Activated T-cell treated with anti-CD3 and anti-CD28 coated beads, Interleukin-2, amount 50 U/mL, for 24 hours (primary cell): Measurements from ENCODE around the gene TNFRSF12A.

ENCODE experiments used
- DNase-seq: peaks from one replicate; pipeline ENCODE4 v3.0.0-alpha.2; 2020
- H3K27ac Mint-ChIP-seq: 2 replicates; pipeline ENCODE4 v1.8.0; 2020; ENCODE audit warnings: mild to moderate bottlenecking, mixed read lengths
- H3K27me3 Mint-ChIP-seq: 2 replicates; pipeline ENCODE4 v1.8.0; 2020; ENCODE audit warnings: mixed read lengths
- H3K36me3 Mint-ChIP-seq: 2 replicates; pipeline ENCODE4 v1.8.0; 2020; ENCODE audit warnings: low read depth, mixed read lengths
- H3K4me1 Mint-ChIP-seq: 2 replicates; pipeline ENCODE4 v1.8.0; 2020; ENCODE audit warnings: low read depth, mixed read lengths
- H3K4me3 Mint-ChIP-seq: 2 replicates; pipeline ENCODE4 v1.8.0; 2020; ENCODE audit warnings: mild to moderate bottlenecking, moderate library complexity, mixed read lengths
- H3K9me3 Mint-ChIP-seq: 2 replicates; pipeline ENCODE4 v1.8.0; 2020; ENCODE audit warnings: mixed read lengths

TNFRSF12A gene

GRCh38 chr16:3012246-3012645, 7.9 kb upstream of the TNFRSF12A start:
- H3K27me3 Mint-ChIP-seq, result peaks cover 28% of the 10 kb centered on the region
- no peaks in the 10 kb centered on the region for H3K36me3 Mint-ChIP-seq
- H3K27ac Mint-ChIP-seq, result no peak overlapping the region
- H3K9me3 Mint-ChIP-seq, result no peaks in the 10 kb centered on the region
- no peak overlapping the region for H3K4me3 Mint-ChIP-seq
- H3K4me1 Mint-ChIP-seq, result peaks cover 21% of the 10 kb centered on the region
- no peak for DNase-seq

- DNase-seq, result no peak
- peaks cover 26% of the 10 kb centered on the region for H3K27me3 Mint-ChIP-seq
- no peaks in the 10 kb centered on the region for H3K36me3 Mint-ChIP-seq
- no peak within 1 kb of the TSS for H3K4me3 Mint-ChIP-seq
- peaks cover 14% of the 10 kb centered on the region for H3K4me1 Mint-ChIP-seq
- H3K27ac Mint-ChIP-seq, result no peak within 1 kb of the TSS
- no peaks in the 10 kb centered on the region for H3K9me3 Mint-ChIP-seq
These were observed 7.2 kb upstream of the TNFRSF12A start, which contains the start of gene CLDN9 for GRCh38 chr16:3012828-3013420. Gene CLDN9, plus strand, starts transcription at chr16:3012923. Its CDS starts 440 bp downstream, at chr16:3013363.

- H3K9me3 Mint-ChIP-seq, result no peaks in the 10 kb centered on the region
- no peaks in the 10 kb centered on the region for H3K36me3 Mint-ChIP-seq
- H3K4me3 Mint-ChIP-seq, result no peak overlapping the region
- DNase-seq, result no peak
- H3K27me3 Mint-ChIP-seq, result peaks cover 28% of the 10 kb centered on the region
- H3K27ac Mint-ChIP-seq, result no peak overlapping the region
- H3K4me1 Mint-ChIP-seq, result peaks cover 14% of the 10 kb centered on the region
These were observed 6.6 kb upstream of the TNFRSF12A start for GRCh38 chr16:3013491-3013951.

DNA sequence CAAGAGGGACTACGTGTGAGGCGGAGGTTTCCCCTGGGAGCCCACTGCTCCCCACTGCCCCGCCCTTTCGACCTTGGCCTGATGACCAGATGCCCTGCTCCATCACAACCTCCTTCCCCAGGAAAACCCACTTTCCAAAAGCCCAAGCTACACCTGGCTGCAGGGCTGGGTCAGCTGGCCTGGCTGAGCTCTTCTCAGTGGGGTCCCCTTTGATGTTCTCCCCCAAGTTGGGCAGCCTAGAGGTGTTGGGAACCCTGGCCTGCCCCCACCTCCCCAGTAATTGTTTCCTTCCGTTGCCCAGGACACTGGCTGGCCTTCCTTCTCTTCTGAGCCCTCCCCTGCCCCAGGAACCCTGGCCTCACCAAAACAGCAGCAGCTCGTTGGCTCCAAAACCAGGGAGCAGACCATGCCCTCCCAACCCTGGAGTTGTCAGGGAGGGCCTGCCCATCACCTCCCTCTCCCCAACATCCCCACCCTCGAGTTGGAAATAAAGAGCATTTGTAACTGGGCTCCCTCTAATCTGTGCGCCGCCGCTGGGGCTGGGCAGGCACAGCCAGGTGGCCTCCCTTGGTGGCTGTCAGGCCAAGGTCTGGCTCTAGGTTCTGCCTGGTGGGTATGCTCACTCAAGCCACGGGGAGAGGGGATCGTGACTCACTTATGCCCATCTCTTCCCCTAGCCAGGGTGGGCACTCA, 6.0 kb upstream of the TNFRSF12A start:
- H3K9me3 Mint-ChIP-seq, result no peaks in the 10 kb centered on the region
- peaks cover 30% of the 10 kb centered on the region for H3K27me3 Mint-ChIP-seq
- no peaks in the 10 kb centered on the region for H3K36me3 Mint-ChIP-seq
- DNase-seq, result no peak
- H3K4me3 Mint-ChIP-seq, result no peak overlapping the region
- peaks cover 11% of the 10 kb centered on the region for H3K4me1 Mint-ChIP-seq
- no peak overlapping the region for H3K27ac Mint-ChIP-seq

DNA sequence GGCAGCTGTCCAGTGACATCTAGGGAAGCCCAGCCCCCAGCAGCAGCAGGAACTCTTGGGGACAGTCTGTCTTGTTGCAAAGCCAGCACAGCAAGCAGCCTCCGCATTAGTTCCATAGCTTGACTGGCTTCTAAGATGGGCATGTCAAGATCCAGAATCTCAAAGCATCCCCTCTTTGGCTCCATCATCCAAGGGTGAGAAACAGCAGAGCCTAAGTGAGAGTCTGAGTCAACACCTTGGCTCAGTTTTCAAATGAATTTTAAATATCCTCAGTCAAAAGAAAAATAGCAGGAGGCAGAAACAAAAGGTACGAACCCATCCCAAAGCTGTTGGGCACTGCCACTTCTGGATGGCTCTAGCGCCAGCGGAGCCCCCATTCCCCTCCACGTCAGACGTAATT, 5.2 kb upstream of the TNFRSF12A start:
- Mint-ChIP-seq H3K4me1 (peaks cover 16% of the 10 kb centered on the region), H3K27me3 (peaks cover 32% of the 10 kb centered on the region), H3K9me3 (no peaks in the 10 kb centered on the region), H3K4me3 (no peak overlapping the region), H3K27ac (no peak overlapping the region), H3K36me3 (no peaks in the 10 kb centered on the region)
- DNase-seq, result no peak

DNA sequence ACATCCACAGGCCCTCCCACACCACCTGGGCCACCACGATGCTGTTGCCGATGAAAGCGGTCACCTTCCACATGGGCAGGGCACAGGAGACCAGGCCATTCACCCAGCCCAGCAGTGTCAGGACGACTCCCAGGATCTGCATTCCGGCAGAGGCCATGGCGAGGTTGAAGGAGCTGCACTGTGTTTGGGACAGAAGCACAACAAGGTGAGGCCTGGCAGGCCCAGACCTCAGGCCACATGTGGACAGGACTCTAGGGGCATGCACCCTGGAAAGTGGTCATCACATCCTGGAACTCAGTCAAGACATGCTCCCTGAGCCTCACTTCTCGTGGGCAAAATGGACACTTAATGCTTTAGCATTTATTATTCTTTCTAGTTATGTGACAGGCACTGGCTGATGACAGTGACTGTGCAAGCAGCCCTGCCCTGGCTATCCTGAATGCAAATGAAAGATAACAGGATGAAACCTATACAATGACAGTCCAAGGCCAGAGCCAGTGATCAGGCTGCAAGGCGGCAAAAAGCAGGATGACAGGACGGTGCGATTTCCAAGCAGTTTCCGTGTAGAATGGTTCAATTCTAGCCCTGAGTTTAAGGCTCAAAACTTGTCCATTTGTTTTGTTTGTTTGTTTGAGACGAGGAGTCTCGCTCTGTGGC, 4.2 kb upstream of the TNFRSF12A start:
- Mint-ChIP-seq H3K4me1 (peaks cover 21% of the 10 kb centered on the region), H3K9me3 (no peaks in the 10 kb centered on the region), H3K27ac (no peak overlapping the region), H3K4me3 (no peak overlapping the region), H3K27me3 (peaks cover 32% of the 10 kb centered on the region), H3K36me3 (no peaks in the 10 kb centered on the region)
- no peak for DNase-seq

GRCh38 chr16:3017344-3017743, 2.8 kb upstream of the TNFRSF12A start:
- no peak overlapping the region for H3K27ac Mint-ChIP-seq
- peaks cover 34% of the 10 kb centered on the region for H3K4me1 Mint-ChIP-seq
- no peaks in the 10 kb centered on the region for H3K9me3 Mint-ChIP-seq
- no peak overlapping the region for H3K4me3 Mint-ChIP-seq
- peaks cover 28% of the 10 kb centered on the region for H3K27me3 Mint-ChIP-seq
- no peak for DNase-seq
- peaks cover 1% of the 10 kb centered on the region for H3K36me3 Mint-ChIP-seq

GRCh38 chr16:3017794-3018506, 2.2 kb upstream of the TNFRSF12A start, which contains the start of gene CLDN6:
Gene CLDN6, minus strand, starts transcription at chr16:3018183. Its CDS starts 2,162 bp downstream, at chr16:3016021.
- peaks cover 23% of the 10 kb centered on the region for H3K27me3 Mint-ChIP-seq
- H3K36me3 Mint-ChIP-seq, result peaks cover 1% of the 10 kb centered on the region
- peaks cover 36% of the 10 kb centered on the region for H3K4me1 Mint-ChIP-seq
- no peak within 1 kb of the TSS for H3K4me3 Mint-ChIP-seq
- no peaks in the 10 kb centered on the region for H3K9me3 Mint-ChIP-seq
- H3K27ac Mint-ChIP-seq, result no peak within 1 kb of the TSS
- DNase-seq, result no peak

- Mint-ChIP-seq H3K4me1 (peaks cover 48% of the 10 kb centered on the region), H3K36me3 (peaks cover 5% of the 10 kb centered on the region), H3K27me3 (peaks cover 16% of the 10 kb centered on the region), H3K9me3 (no peaks in the 10 kb centered on the region), H3K27ac (peak overlapping the region; percentile 87), H3K4me3 (peak overlapping the region; percentile 88)
- no peak for DNase-seq
These were observed 448 bp upstream of the TNFRSF12A start for GRCh38 chr16:3019594-3020246.

DNA sequence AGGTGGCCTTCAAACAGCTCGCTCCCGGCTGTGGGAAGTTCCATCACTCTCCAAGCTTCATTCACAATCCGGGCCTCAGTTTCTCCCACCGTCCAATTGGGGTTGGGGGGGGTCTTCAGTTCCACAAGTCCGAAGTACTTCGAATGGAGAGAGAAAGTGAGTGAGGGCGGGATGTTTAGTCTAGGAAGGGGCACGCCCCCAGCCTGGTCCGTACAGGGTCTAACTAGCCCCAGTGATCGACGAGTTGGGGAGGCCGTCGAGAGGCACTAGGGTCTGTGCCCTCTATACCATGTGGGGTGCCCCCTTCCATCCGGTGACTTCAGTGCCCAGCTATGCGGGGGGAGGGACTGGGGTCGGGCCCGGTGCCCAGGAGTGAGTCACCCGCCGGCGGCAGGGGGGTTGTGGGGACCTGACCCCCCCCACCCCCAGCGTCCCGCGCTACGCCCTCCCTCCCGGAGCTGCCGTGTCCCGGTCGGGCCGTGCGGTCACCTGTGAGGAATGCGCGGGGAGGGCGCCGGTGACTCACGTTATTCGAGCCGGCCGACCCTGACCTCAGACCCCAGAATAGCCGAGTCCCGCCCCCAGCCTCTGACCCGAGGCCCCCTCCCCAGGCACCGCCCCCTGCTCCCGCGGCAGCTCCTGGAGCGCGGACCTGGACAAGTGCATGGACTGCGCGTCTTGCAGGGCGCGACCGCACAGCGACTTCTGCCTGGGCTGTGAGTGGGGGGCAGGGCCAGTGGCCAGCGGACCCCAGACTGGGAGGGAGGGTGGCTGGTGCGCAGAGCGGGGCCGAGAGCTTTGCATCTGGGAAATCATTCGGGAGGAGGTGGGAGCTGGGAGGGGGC, 658 bp downstream of the TNFRSF12A start:
- peaks cover 56% of the 10 kb centered on the region for H3K4me1 Mint-ChIP-seq

DNA sequence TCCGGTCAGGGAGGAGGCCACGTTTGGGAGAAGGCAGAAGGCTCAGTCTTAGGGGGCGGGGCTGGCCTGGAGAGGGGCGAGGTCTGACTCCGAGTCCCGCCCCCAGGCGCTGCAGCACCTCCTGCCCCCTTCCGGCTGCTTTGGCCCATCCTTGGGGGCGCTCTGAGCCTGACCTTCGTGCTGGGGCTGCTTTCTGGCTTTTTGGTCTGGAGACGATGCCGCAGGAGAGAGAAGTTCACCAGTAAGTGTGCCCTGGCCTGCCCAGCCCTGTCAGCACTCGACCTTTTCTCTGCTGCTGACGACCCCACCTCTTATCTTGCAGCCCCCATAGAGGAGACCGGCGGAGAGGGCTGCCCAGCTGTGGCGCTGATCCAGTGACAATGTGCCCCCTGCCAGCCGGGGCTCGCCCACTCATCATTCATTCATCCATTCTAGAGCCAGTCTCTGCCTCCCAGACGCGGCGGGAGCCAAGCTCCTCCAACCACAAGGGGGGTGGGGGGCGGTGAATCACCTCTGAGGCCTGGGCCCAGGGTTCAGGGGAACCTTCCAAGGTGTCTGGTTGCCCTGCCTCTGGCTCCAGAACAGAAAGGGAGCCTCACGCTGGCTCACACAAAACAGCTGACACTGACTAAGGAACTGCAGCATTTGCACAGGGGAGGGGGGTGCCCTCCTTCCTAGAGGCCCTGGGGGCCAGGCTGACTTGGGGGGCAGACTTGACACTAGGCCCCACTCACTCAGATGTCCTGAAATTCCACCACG, 1.5 kb downstream of the TNFRSF12A start:
- peaks cover 14% of the 10 kb centered on the region for H3K27me3 Mint-ChIP-seq
- H3K9me3 Mint-ChIP-seq, result no peaks in the 10 kb centered on the region
- H3K27ac Mint-ChIP-seq, result peak overlapping the region; percentile 99
- peaks cover 56% of the 10 kb centered on the region for H3K4me1 Mint-ChIP-seq
- H3K36me3 Mint-ChIP-seq, result peaks cover 19% of the 10 kb centered on the region
- peak; percentile 85 for DNase-seq
- peak overlapping the region; percentile 88 for H3K4me3 Mint-ChIP-seq

More for the DNA sequence above, 658 bp downstream of the TNFRSF12A start:
- Mint-ChIP-seq H3K27ac (peak overlapping the region; percentile 99), H3K9me3 (no peaks in the 10 kb centered on the region), H3K27me3 (peaks cover 14% of the 10 kb centered on the region), H3K4me3 (peak overlapping the region; percentile 88), H3K36me3 (peaks cover 11% of the 10 kb centered on the region)
- peak; percentile 70 for DNase-seq

DNA sequence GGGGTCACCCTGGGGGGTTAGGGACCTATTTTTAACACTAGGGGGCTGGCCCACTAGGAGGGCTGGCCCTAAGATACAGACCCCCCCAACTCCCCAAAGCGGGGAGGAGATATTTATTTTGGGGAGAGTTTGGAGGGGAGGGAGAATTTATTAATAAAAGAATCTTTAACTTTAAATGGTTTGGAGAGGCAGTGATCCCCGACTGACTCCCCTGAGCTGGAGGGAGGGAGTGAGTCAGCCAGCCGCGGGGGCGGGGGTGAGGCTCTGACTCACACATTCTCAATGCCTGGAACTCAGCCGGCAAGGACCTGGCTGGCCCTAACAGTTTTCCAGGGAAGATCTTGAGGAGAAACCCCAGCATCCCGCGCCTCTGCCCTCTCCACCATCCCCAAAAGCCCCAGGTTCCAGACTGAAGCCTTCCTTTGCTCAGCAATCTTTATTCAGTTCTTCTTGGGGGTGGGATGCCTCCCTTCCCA, 2.1 kb downstream of the TNFRSF12A start:
- no peaks in the 10 kb centered on the region for H3K9me3 Mint-ChIP-seq
- DNase-seq, result peak; percentile 91
- H3K36me3 Mint-ChIP-seq, result peaks cover 25% of the 10 kb centered on the region
- peaks cover 56% of the 10 kb centered on the region for H3K4me1 Mint-ChIP-seq
- peak overlapping the region; percentile 99 for H3K27ac Mint-ChIP-seq
- peak overlapping the region; percentile 88 for H3K4me3 Mint-ChIP-seq
- peaks cover 10% of the 10 kb centered on the region for H3K27me3 Mint-ChIP-seq
